H1 (cell line): ENCODE results near the gene EGR1. TPM values are rescaled to one million over a fixed set of nuclear protein-coding genes. Genes with fewer than 3 reads are reported as not detected.

Source experiments
- CTCF ChIA-PET: fragments of 300-600 bp; sonication (Branson Sonifier 250); formaldehyde crosslinking; loops from one replicate; lab custom pipeline; 2021; ENCODE audit not compliant: partially characterized antibody; lab: Charles Lee
- POLR2A ChIA-PET: fragments of 300-600 bp; sonication (Branson Sonifier 250); formaldehyde crosslinking; loops from one replicate; lab custom pipeline; 2021; ENCODE audit warnings: inconsistent platforms; ENCODE audit not compliant: partially characterized antibody; lab: Charles Lee
- DNase-seq, 2 experiments: peaks; one replicate each; pipeline versions ENCODE4 v3.0.0 to v3.0.0-alpha.2; 2010 to 2022; ENCODE audit warnings: low spot score in 2 of 2, low read depth in 1 of 2, mixed read lengths in 1 of 2
- FAIRE-seq: peaks from 2 replicates; lab custom pipeline; 2011; peaks lifted over from hg19 to GRCh38; lab: Jason Lieb, UNC
- H2AFZ ChIP-seq: 2 replicates; pipeline ENCODE4 v1.8.1; 2012; ENCODE audit warnings: low read length, inconsistent platforms
- H2AK5ac ChIP-seq: 2 replicates; pipeline ENCODE4 v1.6.1; 2013; ENCODE audit warnings: low read depth, low read length
- H2BK120ac ChIP-seq: replicated peaks from 2 replicates; pipeline ENCODE3; 2013; ENCODE audit warnings: low read depth, low read length, inconsistent platforms
- H2BK12ac ChIP-seq: 2 replicates; pipeline ENCODE4 v1.6.1; 2013; ENCODE audit warnings: low read depth, low read length
- H2BK15ac ChIP-seq: 2 replicates; pipeline ENCODE4 v1.6.1; 2013; ENCODE audit warnings: low read length
- H2BK20ac ChIP-seq: 2 replicates; pipeline ENCODE4 v1.6.1; 2013; ENCODE audit warnings: low read length
- H2BK5ac ChIP-seq: 2 replicates; pipeline ENCODE4 v1.6.1; 2013; ENCODE audit warnings: low read depth, low read length
- H3K14ac ChIP-seq: 2 replicates; pipeline ENCODE4 v1.6.1; 2013; ENCODE audit warnings: inconsistent platforms; ENCODE audit not compliant: insufficient read length
- H3K18ac ChIP-seq: 2 replicates; pipeline ENCODE4 v1.6.1; 2013; ENCODE audit warnings: low read length; ENCODE audit errors: extremely low read depth
- H3K23ac ChIP-seq: 2 replicates; pipeline ENCODE4 v1.6.1; 2013; ENCODE audit warnings: inconsistent platforms; ENCODE audit not compliant: insufficient read length
- H3K23me2 ChIP-seq: 2 replicates; pipeline ENCODE4 v1.6.1; 2013; ENCODE audit warnings: low read depth, low read length
- H3K27ac ChIP-seq: 2 replicates; pipeline ENCODE4 v1.6.1; 2011; ENCODE audit warnings: low read depth, low read length, inconsistent platforms
- H3K27me3 ChIP-seq, 4 experiments: replicated peaks in 1 of 4; 1 replicate in 1 of 4; 2 replicates in 3 of 4; pipeline versions ENCODE4 v1.6.1 to v1.8.1; 2011 to 2013; ENCODE audit warnings: low read length in 3 of 4, mild to moderate bottlenecking in 3 of 4, inconsistent platforms in 2 of 4, mixed read lengths in 2 of 4, moderate library complexity in 1 of 4; ENCODE audit not compliant: control insufficient read depth in 3 of 4, insufficient read depth in 3 of 4; ENCODE audit errors: extremely low read depth in 1 of 4
- H3K36me3 ChIP-seq, 4 experiments: 2 replicates each; pipeline versions ENCODE4 v1.6.1 to v1.8.1; 2011 to 2013; ENCODE audit warnings: mild to moderate bottlenecking in 4 of 4, low read length in 3 of 4, moderate library complexity in 2 of 4, control low read depth in 1 of 4, inconsistent platforms in 1 of 4; ENCODE audit not compliant: insufficient read depth in 4 of 4, control insufficient read depth in 2 of 4
- H3K4ac ChIP-seq: replicated peaks from 2 replicates; pipeline ENCODE3; 2013; ENCODE audit warnings: low read length, low read depth, mixed read lengths, inconsistent platforms; ENCODE audit not compliant: insufficient read length
- H3K4me1 ChIP-seq, 4 experiments: replicated peaks in 1 of 4; 1 replicate in 1 of 4; 2 replicates in 3 of 4; pipeline versions ENCODE4 v1.6.1 to v1.8.1; 2011 to 2013; ENCODE audit warnings: low read length in 3 of 4, inconsistent platforms in 2 of 4, mixed read lengths in 1 of 4; ENCODE audit not compliant: insufficient read depth in 4 of 4, control insufficient read depth in 3 of 4
- H3K4me2 ChIP-seq, 2 experiments: 2 replicates each; pipeline versions ENCODE4 v1.6.1 to v1.8.1; 2011 to 2013; ENCODE audit warnings: low read depth in 2 of 2, low read length in 2 of 2, control low read depth in 1 of 2, inconsistent platforms in 1 of 2, mild to moderate bottlenecking in 1 of 2; ENCODE audit not compliant: insufficient read depth in 1 of 2
- H3K4me3 ChIP-seq, 4 experiments: fragments of 200-600, 300-600 bp in 1 of 4; sonication (generic), shearing (Covaris generic), sonication (Bioruptor Twin) in 1 of 4; 2 replicates each; pipeline versions ENCODE4 v1.5.1 to v1.8.1; 2011 to 2016; ENCODE audit warnings: low read length in 4 of 4, low read depth in 3 of 4, control low read depth in 2 of 4, inconsistent platforms in 2 of 4, mild to moderate bottlenecking in 2 of 4, mixed read lengths in 1 of 4, moderate library complexity in 1 of 4; ENCODE audit not compliant: insufficient read depth in 2 of 4; ENCODE audit errors: extremely low read depth in 1 of 4
- H3K56ac ChIP-seq: replicated peaks from 2 replicates; pipeline ENCODE3; 2013; ENCODE audit warnings: low read depth, mild to moderate bottlenecking, mixed read lengths, low read length, inconsistent platforms; ENCODE audit not compliant: insufficient read length
- H3K79me1 ChIP-seq: 2 replicates; pipeline ENCODE4 v1.6.1; 2013; ENCODE audit warnings: low read depth, low read length, control low read depth
- H3K79me2 ChIP-seq, 2 experiments: 2 replicates each; pipeline versions ENCODE4 v1.6.1 to v1.8.1; 2012 to 2013; ENCODE audit warnings: low read length in 2 of 2, mild to moderate bottlenecking in 2 of 2, inconsistent platforms in 1 of 2; ENCODE audit not compliant: insufficient read depth in 2 of 2, control insufficient read depth in 1 of 2
- H3K9ac ChIP-seq, 4 experiments: replicated peaks in 1 of 4; 1 replicate in 1 of 4; 2 replicates in 3 of 4; pipeline versions ENCODE4 v1.6.1 to v1.8.1; 2011 to 2013; ENCODE audit warnings: low read depth in 3 of 4, low read length in 3 of 4, control low read depth in 2 of 4, mild to moderate bottlenecking in 2 of 4, moderate library complexity in 2 of 4, inconsistent platforms in 1 of 4; ENCODE audit errors: extremely low read depth in 1 of 4
- H3K9me3 ChIP-seq, 2 experiments: 2 replicates each; pipeline versions ENCODE4 v1.6.1 to v1.8.1; 2012 to 2013; ENCODE audit warnings: mild to moderate bottlenecking in 2 of 2, moderate library complexity in 2 of 2, control low read depth in 1 of 2, inconsistent platforms in 1 of 2, low read depth in 1 of 2, low read length in 1 of 2, mixed read lengths in 1 of 2; ENCODE audit not compliant: insufficient read depth in 2 of 2
- H4K20me1 ChIP-seq, 2 experiments: replicated peaks in 1 of 2; 2 replicates each; pipeline versions ENCODE3 to v1.8.1; 2011 to 2013; ENCODE audit warnings: inconsistent platforms in 2 of 2, low read length in 2 of 2, mild to moderate bottlenecking in 1 of 2; ENCODE audit not compliant: insufficient read depth in 2 of 2, control insufficient read depth in 1 of 2
- H4K5ac ChIP-seq: 2 replicates; pipeline ENCODE4 v1.6.1; 2013; ENCODE audit warnings: low read length, low read depth, mixed read lengths, inconsistent platforms; ENCODE audit not compliant: insufficient read length
- H4K8ac ChIP-seq: 2 replicates; pipeline ENCODE4 v1.8.0; 2013; ENCODE audit warnings: mild to moderate bottlenecking, moderate library complexity, low read length, inconsistent platforms; ENCODE audit not compliant: insufficient read depth; ENCODE audit errors: extremely low read depth
- H4K91ac ChIP-seq: replicated peaks from 2 replicates; pipeline ENCODE3; 2013; ENCODE audit warnings: low read length, mixed read lengths, inconsistent platforms; ENCODE audit not compliant: insufficient read length
- CHD2 ChIP-seq: IDR thresholded peaks from 2 replicates; pipeline ENCODE4 v1.6.1; 2012; ENCODE audit warnings: low read length, improper control_type of control experiment
- HDAC2 ChIP-seq, 2 experiments: fragments of 300-600 bp in 1 of 2; sonication (generic) in 1 of 2; IDR thresholded peaks; 2 replicates each; pipeline ENCODE4 v1.6.1; 2011 to 2012; ENCODE audit warnings: low read depth in 2 of 2, low read length in 2 of 2, mild to moderate bottlenecking in 2 of 2, moderate library complexity in 2 of 2, borderline replicate concordance in 1 of 2, inconsistent platforms in 1 of 2
- HDAC6 ChIP-seq: IDR thresholded peaks from one replicate; pipeline ENCODE4 v1.7.1; 2012; ENCODE audit warnings: low read depth, mild to moderate bottlenecking, inconsistent platforms, low read length, moderate library complexity
- KDM4A ChIP-seq: IDR thresholded peaks from one replicate; pipeline ENCODE4 v1.7.1; 2012; ENCODE audit warnings: low read depth, mild to moderate bottlenecking, moderate library complexity, low read length, inconsistent platforms; ENCODE audit not compliant: severe bottlenecking
- MAFK ChIP-seq: IDR thresholded peaks from 2 replicates; pipeline ENCODE4 v1.6.1; 2012; ENCODE audit warnings: low read depth, mild to moderate bottlenecking, improper control_type of control experiment, low read length
- POLR2A ChIP-seq, 2 experiments: IDR thresholded peaks; 1 replicate in 1 of 2; 2 replicates in 1 of 2; pipeline ENCODE4 v1.6.1; 2011; ENCODE audit warnings: low read depth in 2 of 2, low read length in 2 of 2, mild to moderate bottlenecking in 2 of 2; ENCODE audit errors: control extremely low read depth in 1 of 2
- RXRA ChIP-seq: IDR thresholded peaks from 2 replicates; pipeline ENCODE4 v1.6.1; 2011; ENCODE audit warnings: low read depth, mild to moderate bottlenecking, low read length, moderate library complexity; ENCODE audit not compliant: insufficient read depth
- TAF1 ChIP-seq: IDR thresholded peaks from 2 replicates; pipeline ENCODE4 v1.6.1; 2011; ENCODE audit warnings: mild to moderate bottlenecking, low read depth, low read length
- YY1 ChIP-seq: IDR thresholded peaks from 2 replicates; pipeline ENCODE4 v1.6.1; 2011; ENCODE audit warnings: low read depth, mild to moderate bottlenecking, low read length
- ZNF274 ChIP-seq: IDR thresholded peaks from 2 replicates; pipeline ENCODE4 v1.7.0; 2012; ENCODE audit warnings: low read length, borderline replicate concordance; ENCODE audit errors: extremely low read depth
- WGBS, 2 experiments: shearing (Covaris generic) in 1 of 2; methylation state at CpG; one replicate each; pipeline versions ENCODE4 v1.1.6 to v1.1.7; 2013 to 2015; ENCODE audit warnings: low lambda C conversion rate in 2 of 2, mixed read lengths in 2 of 2, inconsistent platforms in 1 of 2, low coverage in 1 of 2, missing lambda C conversion rate in 1 of 2; ENCODE audit not compliant: insufficient replicate concordance in 2 of 2, insufficient coverage in 1 of 2, insufficient read length in 1 of 2; ENCODE audit errors: extremely low coverage in 1 of 2, missing lambda C conversion rate in 1 of 2; 5-methylcytosine and 5-hydroxymethylcytosine counted together
- polyA plus RNA-seq, 7 experiments: library from polyadenylated mRNA; depleted of rRNA in 3 of 7; stranded (reverse) in 5 of 7; unstranded in 2 of 7; fragments of >200 nt in 5 of 7; fragments of 200-250 nt in 2 of 7; gene quantifications; 1 replicate in 5 of 7; 2 replicates in 1 of 7; 4 replicates in 1 of 7; pipeline versions ENCODE4 v1.2.1 to v1.2.3, GENCODE V29; 2011 to 2013; ENCODE audit warnings: missing spikeins in 2 of 7, mixed read lengths in 2 of 7
- total RNA-seq: library from RNA; stranded (reverse); fragmentation: NEBNext Ultra II Directional; extraction: Animal tissue kit (Norgen Biotek cat#: 25700); gene quantifications from 2 replicates; pipeline ENCODE4 v1.2.1, GENCODE V29; 2021
- TF ChIP-seq, protein P1 (sequence below): IDR thresholded peaks from 2 replicates; pipeline ENCODE4 v1.6.1; 2012; ENCODE audit warnings: low read length, inconsistent platforms

Gene EGR1
- total and polyA plus RNA-seq, 2 of the 8 experiments (the other 6 are each of a cell fraction or from before 2014, with no cell fraction given): 16.2 to 35.5 TPM

DNA sequence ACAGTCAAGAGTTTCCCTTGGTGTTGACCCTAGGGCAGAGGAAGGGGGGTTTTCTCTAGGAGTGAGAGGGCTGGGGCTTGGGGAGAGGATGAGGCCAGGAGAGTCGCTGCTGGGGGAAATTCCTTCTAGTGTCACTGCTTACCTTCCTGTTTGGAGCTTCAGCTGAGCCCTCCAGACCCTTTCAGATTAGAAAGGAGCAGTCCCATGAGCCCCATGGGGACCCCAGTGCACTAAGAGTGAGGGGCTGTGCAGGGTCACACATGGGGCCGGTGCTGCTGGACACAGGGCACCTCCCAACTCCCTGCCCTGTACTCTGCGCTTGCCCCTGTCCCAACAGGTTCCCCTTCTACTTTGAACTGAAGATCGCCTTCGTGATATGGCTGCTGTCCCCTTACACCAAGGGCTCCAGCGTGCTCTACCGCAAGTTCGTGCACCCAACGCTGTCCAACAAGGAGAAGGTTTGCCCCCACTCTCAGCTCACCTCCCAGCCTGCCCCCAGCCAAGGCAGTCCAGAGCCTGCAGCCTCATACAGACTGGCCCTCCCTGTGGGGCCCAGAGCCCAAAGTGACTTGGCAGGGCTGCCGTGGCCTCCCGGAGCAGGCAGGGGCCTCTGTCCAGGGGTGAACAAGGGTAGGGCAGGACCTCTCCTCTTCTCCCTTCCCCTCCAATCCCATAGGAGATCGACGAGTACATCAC, 21.1 kb upstream of the EGR1 start:
- no peak for DNase-seq
- no peak overlapping the region for H2AFZ ChIP-seq
- TF ChIP-seq TAF1 (no peak), KDM4A (no peak), ZNF274 (no peak), HDAC6 (no peak), MAFK (no peak), HDAC2 (IDR thresholded peaks at IDR 0.05; ENCODE audit: borderline replicate concordance in 1 of 2, low read depth in 2 of 2, low read length in 2 of 2) (no peak), POLR2A (IDR thresholded peaks at IDR 0.05; ENCODE audit: control extremely low read depth in 1 of 2, low read depth in 2 of 2, low read length in 2 of 2) (no peak), YY1 (no peak), RXRA (no peak), CHD2 (no peak)
- TF ChIP-seq, protein P1, sequence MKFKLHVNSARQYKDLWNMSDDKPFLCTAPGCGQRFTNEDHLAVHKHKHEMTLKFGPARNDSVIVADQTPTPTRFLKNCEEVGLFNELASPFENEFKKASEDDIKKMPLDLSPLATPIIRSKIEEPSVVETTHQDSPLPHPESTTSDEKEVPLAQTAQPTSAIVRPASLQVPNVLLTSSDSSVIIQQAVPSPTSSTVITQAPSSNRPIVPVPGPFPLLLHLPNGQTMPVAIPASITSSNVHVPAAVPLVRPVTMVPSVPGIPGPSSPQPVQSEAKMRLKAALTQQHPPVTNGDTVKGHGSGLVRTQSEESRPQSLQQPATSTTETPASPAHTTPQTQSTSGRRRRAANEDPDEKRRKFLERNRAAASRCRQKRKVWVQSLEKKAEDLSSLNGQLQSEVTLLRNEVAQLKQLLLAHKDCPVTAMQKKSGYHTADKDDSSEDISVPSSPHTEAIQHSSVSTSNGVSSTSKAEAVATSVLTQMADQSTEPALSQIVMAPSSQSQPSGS: no peak

More for the DNA sequence above, 21.1 kb upstream of the EGR1 start:
- no peak overlapping the region for H3K4ac ChIP-seq
- ChIA-PET POLR2A (interaction anchor here (0.8 to 10.1 kb wide), 4 partner anchors 21 to 71 kb away, joined by 3 to 128 read pairs (median 3); partner anchors contain the start of gene EGR1), CTCF (interaction anchor here (0.5 to 24.9 kb wide), 3 partner anchors 17 to 60 kb away, joined by 3 to 532 read pairs (median 215); partner anchors contain the start of gene EGR1)
- H3K4me3 ChIP-seq: no peak overlapping the region
- no peak overlapping the region for H2BK120ac ChIP-seq
- H3K4me1 ChIP-seq: peaks cover 4 to 23% (median 16%) of the 10 kb centered on the region in 4 experiments
- no peak overlapping the region for H4K5ac ChIP-seq
- H3K4me2 ChIP-seq: no peak overlapping the region
- H2BK15ac ChIP-seq: no peak overlapping the region
- H3K9me3 ChIP-seq: no peaks in the 10 kb centered on the region
- H2BK12ac ChIP-seq: no peak overlapping the region
- no peaks in the 10 kb centered on the region for H3K79me2 ChIP-seq
- H3K23me2 ChIP-seq: peaks cover 7% of the 10 kb centered on the region
- no peak overlapping the region for H3K9ac ChIP-seq
- FAIRE-seq: no peak
- H4K91ac ChIP-seq: no peak overlapping the region
- no peak overlapping the region for H3K56ac ChIP-seq
- WGBS, 2 experiments: 92% methylated on average over 13 of the region's 13 CpGs; no CpG with 5 or more reads in 1 of the 2 experiments
- H2BK20ac ChIP-seq: no peak overlapping the region
- H3K14ac ChIP-seq: no peak overlapping the region
- H3K23ac ChIP-seq: no peak overlapping the region
- H3K27ac ChIP-seq: no peak overlapping the region
- no peak overlapping the region for H3K18ac ChIP-seq
- no peak overlapping the region for H2BK5ac ChIP-seq
- H4K8ac ChIP-seq: 0 out of 2 replicates have a peak overlapping the region, but pooled peaks have one; percentile 12
- H3K36me3 ChIP-seq: no peaks in the 10 kb centered on the region
- peaks cover 0 to 1% (median 0%) of the 10 kb centered on the region in 4 experiments; a peak in 1 of 7 replicates for H3K27me3 ChIP-seq
- no peak overlapping the region for H2AK5ac ChIP-seq
- H4K20me1 ChIP-seq: no peaks in the 10 kb centered on the region
- 0 out of 2 replicates have a peak, but pooled peaks cover 3% of the 10 kb centered on the region for H3K79me1 ChIP-seq
